GM12878 (cell line): ENCODE measurements around the gene CNNM1. TPM values are rescaled to one million over a fixed set of nuclear protein-coding genes. Genes with fewer than 3 reads are reported as not detected.

Experiments
- ATAC-seq: fragments of 200-7000 bp; cut with Tn5 transposase; 3 replicates; pipeline ENCODE4 v1.9.1; 2020; ENCODE audit warnings: mild to moderate bottlenecking, moderate library complexity
- BruUV-seq: library from RNA; stranded (reverse); fragments of 400-500 nt; replicated peaks from 2 replicates; lab custom pipeline; 2021; lab: Mats Ljungman, UMichigan
- CTCF ChIA-PET: fragments of 300-600 bp; sonication (Branson Sonifier 250); formaldehyde crosslinking; extraction: SDS; loops from one replicate; lab custom pipeline; 2021; ENCODE audit warnings: inconsistent platforms; lab: Yijun Ruan, JAX
- POLR2A ChIA-PET: fragments of 350-600 bp; formaldehyde crosslinking; extraction: SDS; loops from one replicate; lab custom pipeline; 2021; ENCODE audit warnings: inconsistent platforms; lab: Charles Lee
- RAD21 ChIA-PET: fragments of 300-600 bp; sonication (Branson Sonifier 250); formaldehyde crosslinking; loops from one replicate; lab custom pipeline; 2023; ENCODE audit warnings: antibody characterized with exemption; ENCODE audit not compliant: unreplicated experiment; lab: Charles Lee
- SMC1A ChIA-PET: fragments of 300-600 bp; sonication (Branson Sonifier 250); formaldehyde crosslinking; loops from one replicate; lab custom pipeline; 2023; ENCODE audit not compliant: unreplicated experiment, uncharacterized antibody; lab: Charles Lee
- DNase-seq: peaks from one replicate; pipeline ENCODE4 v3.0.0-alpha.2; 2011; ENCODE audit warnings: low read depth, low spot score
- FAIRE-seq: peaks from 3 replicates; lab custom pipeline; 2011; peaks lifted over from hg19 to GRCh38; lab: Jason Lieb, UNC
- H2AFZ ChIP-seq: 2 replicates; pipeline ENCODE4 v1.6.0; 2011; ENCODE audit warnings: low read depth, low read length, control low read depth; ENCODE audit not compliant: control insufficient read depth
- H3K27ac ChIP-seq: 2 replicates; pipeline ENCODE4 v1.5.1; 2011; ENCODE audit warnings: control low read depth; ENCODE audit not compliant: control insufficient read depth, insufficient read depth
- H3K27me3 ChIP-seq, 2 experiments: replicated peaks in 1 of 2; 2 replicates each; pipeline versions ENCODE4 v1.6.0 to v1.6.1; 2011; ENCODE audit warnings: low read length in 1 of 2; ENCODE audit not compliant: control insufficient read depth in 2 of 2, insufficient read depth in 2 of 2
- H3K36me3 ChIP-seq, 2 experiments: 2 replicates each; pipeline ENCODE4 v1.5.1; 2011; ENCODE audit warnings: low read length in 1 of 2; ENCODE audit not compliant: control insufficient read depth in 2 of 2, insufficient read depth in 2 of 2
- H3K4me1 ChIP-seq: 2 replicates; pipeline ENCODE4 v1.6.1; 2011; ENCODE audit warnings: mild to moderate bottlenecking, low read length, moderate library complexity, mixed read lengths; ENCODE audit not compliant: control insufficient read depth, insufficient read depth
- H3K4me2 ChIP-seq: 2 replicates; pipeline ENCODE4 v1.6.0; 2011; ENCODE audit warnings: control low read depth; ENCODE audit not compliant: control insufficient read depth, insufficient read depth
- H3K4me3 ChIP-seq: fragments of 200-600 bp; sonication (generic); 2 replicates; pipeline ENCODE4 v1.5.1; 2016
- H3K79me2 ChIP-seq: 2 replicates; pipeline ENCODE4 v1.6.0; 2011; ENCODE audit warnings: low read length; ENCODE audit not compliant: control insufficient read depth, insufficient read depth
- H3K9ac ChIP-seq: 2 replicates; pipeline ENCODE4 v1.8.0; 2011; ENCODE audit warnings: low read length, control low read depth, mixed read lengths; ENCODE audit not compliant: control insufficient read depth, insufficient read depth
- H3K9me3 ChIP-seq: replicated peaks from 3 replicates; pipeline ENCODE4 v1.5.1; 2011; ENCODE audit warnings: mild to moderate bottlenecking, low read length; ENCODE audit not compliant: control insufficient read depth, insufficient read depth
- H4K20me1 ChIP-seq: 2 replicates; pipeline ENCODE4 v1.6.0; 2011; ENCODE audit not compliant: control insufficient read depth, insufficient read depth
- BACH1 ChIP-seq: fragments of 450-650 bp; IDR thresholded peaks from 2 replicates; pipeline ENCODE4 v1.6.1; 2017; ENCODE audit warnings: mild to moderate bottlenecking, borderline replicate concordance
- CBX3 ChIP-seq: fragments of 200-600 bp; sonication (generic); IDR thresholded peaks from 2 replicates; pipeline ENCODE4 v1.6.1; 2016; ENCODE audit warnings: low read depth, borderline replicate concordance
- CHD2 ChIP-seq: IDR thresholded peaks from 2 replicates; pipeline ENCODE4 v1.6.1; 2011; ENCODE audit warnings: low read depth, low read length, improper control_type of control experiment, borderline replicate concordance
- FOXK2 ChIP-seq: fragments of 450-650 bp; IDR thresholded peaks from 2 replicates; pipeline ENCODE4 v1.6.1; 2017; ENCODE audit warnings: mild to moderate bottlenecking, moderate library complexity
- RAD51 ChIP-seq: fragments of 450-650 bp; IDR thresholded peaks from 2 replicates; pipeline ENCODE4 v1.6.1; 2016; ENCODE audit warnings: moderate library complexity, mild to moderate bottlenecking, inconsistent platforms
- SPI1 ChIP-seq: IDR thresholded peaks from 2 replicates; pipeline ENCODE4 v1.6.1; 2011; ENCODE audit warnings: low read depth, mild to moderate bottlenecking, low read length, moderate library complexity, borderline replicate concordance; ENCODE audit not compliant: insufficient read depth
- WGBS: methylation state at CpG from one replicate; pipeline ENCODE4 v1.1.6; 2016; ENCODE audit warnings: low lambda C conversion rate; ENCODE audit not compliant: insufficient replicate concordance, insufficient coverage; ENCODE audit errors: missing lambda C conversion rate; 5-methylcytosine and 5-hydroxymethylcytosine counted together
- in situ Hi-C: fragments of 300-500 bp; cut with MboI; formaldehyde crosslinking; loops from 9 replicates; pipeline ENCODE4 v1.14.3; 2018; ENCODE audit warnings: mixed read lengths
- intact Hi-C: fragments of 100-400 bp; cut with micrococcal nuclease; formaldehyde crosslinking; loops from one replicate; pipeline ENCODE4 v1.14.2; 2022; ENCODE audit not compliant: unreplicated experiment
- polyA plus RNA-seq, 11 experiments: library from polyadenylated mRNA; depleted of rRNA in 4 of 11; unstranded in 6 of 11; stranded (reverse) in 5 of 11; fragments of >200 nt; fragmentation: Nextera tagmentation in 4 of 11; fragmentation: Illumina TruSeq in 1 of 11; extraction: Ambion mirVana in 4 of 11; extraction: Trizol in 1 of 11; gene quantifications; 1 replicate in 1 of 11; 2 replicates in 10 of 11; pipeline versions ENCODE4 v1.2.1 to v1.2.3, GENCODE V29; 2011 to 2016; ENCODE audit warnings: inconsistent platforms in 2 of 11, missing spikeins in 2 of 11, low read depth in 1 of 11
- total RNA-seq, 4 experiments: library from RNA; depleted of rRNA in 3 of 4; stranded (reverse); fragments of >200 nt in 3 of 4; fragmentation: Illumina TruSeq in 1 of 4; extraction: Trizol in 1 of 4; gene quantifications; 2 replicates each; pipeline versions ENCODE4 v1.2.1 to v1.2.3, GENCODE V29; 2013 to 2021
- TF ChIP-seq, protein P1 (sequence below): IDR thresholded peaks from 2 replicates; pipeline ENCODE4 v1.6.1; 2011; ENCODE audit warnings: mild to moderate bottlenecking, low read depth, low read length, moderate library complexity; ENCODE audit not compliant: insufficient replicate concordance
- TF ChIP-seq, protein P2 (sequence below): fragments of 450-650 bp; IDR thresholded peaks from 2 replicates; pipeline ENCODE4 v1.6.1; 2018; ENCODE audit warnings: borderline replicate concordance, mild to moderate bottlenecking; ENCODE audit not compliant: partially characterized antibody
- TF ChIP-seq, protein P3 (sequence below): IDR thresholded peaks from 2 replicates; pipeline ENCODE4 v1.6.1; 2012; ENCODE audit warnings: mild to moderate bottlenecking, low read depth, low read length

CNNM1 gene
- total and polyA plus RNA-seq, 10 of the 15 experiments (the other 5 are each of a cell fraction or from before 2014, with no cell fraction given) = 0.01 TPM; not detected in 9

DNA sequence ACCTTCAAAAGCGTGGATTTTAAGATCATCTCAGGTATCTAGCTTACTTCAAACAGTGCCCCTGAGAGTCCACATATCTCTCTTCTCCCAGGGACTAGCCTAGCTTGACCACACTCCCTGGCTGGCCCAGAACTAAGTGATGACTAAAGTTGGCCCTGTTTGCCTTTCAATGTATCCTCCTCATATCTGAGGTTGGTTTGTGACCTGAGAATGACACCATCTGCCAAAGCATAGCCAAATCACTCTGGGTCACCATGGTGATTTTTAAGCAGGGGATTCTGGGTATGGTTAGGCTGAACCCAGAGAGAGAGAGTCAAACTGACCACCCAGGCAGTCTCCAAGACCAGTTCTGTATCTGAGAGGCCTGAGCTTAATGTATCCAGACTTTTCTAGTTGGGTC is 16.2 kb downstream of the CNNM1 start (continued):
- TF ChIP-seq, protein P1, sequence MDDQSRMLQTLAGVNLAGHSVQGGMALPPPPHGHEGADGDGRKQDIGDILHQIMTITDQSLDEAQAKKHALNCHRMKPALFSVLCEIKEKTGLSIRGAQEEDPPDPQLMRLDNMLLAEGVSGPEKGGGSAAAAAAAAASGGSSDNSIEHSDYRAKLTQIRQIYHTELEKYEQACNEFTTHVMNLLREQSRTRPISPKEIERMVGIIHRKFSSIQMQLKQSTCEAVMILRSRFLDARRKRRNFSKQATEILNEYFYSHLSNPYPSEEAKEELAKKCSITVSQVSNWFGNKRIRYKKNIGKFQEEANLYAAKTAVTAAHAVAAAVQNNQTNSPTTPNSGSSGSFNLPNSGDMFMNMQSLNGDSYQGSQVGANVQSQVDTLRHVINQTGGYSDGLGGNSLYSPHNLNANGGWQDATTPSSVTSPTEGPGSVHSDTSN = no peak
- TF ChIP-seq FOXK2 = no peak

DNA sequence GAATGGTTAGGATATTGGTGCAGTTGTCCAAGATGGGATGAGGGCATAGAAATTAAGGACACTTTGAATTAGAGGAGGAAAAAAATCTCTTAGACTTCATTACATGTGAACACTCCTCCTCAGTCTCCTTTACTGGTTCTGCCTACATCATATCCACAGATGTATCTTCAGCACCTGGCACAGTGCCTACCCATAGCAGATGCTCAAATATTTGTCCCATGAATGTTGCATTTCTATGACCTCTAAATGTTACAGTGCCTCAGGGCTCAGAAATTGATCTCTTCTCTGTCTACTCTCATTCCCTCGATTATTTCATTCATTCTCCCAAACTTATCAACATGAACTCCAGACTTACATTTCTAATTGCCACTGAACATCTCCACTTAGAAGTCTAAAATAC is 17.1 kb downstream of the CNNM1 start:
- no peak for TF ChIP-seq CHD2
- TF ChIP-seq, protein P2, sequence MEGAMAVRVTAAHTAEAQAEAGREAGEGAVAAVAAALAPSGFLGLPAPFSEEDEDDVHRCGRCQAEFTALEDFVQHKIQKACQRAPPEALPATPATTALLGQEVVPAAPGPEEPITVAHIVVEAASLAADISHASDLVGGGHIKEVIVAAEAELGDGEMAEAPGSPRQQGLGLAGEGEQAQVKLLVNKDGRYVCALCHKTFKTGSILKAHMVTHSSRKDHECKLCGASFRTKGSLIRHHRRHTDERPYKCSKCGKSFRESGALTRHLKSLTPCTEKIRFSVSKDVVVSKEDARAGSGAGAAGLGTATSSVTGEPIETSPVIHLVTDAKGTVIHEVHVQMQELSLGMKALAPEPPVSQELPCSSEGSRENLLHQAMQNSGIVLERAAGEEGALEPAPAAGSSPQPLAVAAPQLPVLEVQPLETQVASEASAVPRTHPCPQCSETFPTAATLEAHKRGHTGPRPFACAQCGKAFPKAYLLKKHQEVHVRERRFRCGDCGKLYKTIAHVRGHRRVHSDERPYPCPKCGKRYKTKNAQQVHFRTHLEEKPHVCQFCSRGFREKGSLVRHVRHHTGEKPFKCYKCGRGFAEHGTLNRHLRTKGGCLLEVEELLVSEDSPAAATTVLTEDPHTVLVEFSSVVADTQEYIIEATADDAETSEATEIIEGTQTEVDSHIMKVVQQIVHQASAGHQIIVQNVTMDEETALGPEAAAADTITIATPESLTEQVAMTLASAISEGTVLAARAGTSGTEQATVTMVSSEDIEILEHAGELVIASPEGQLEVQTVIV = no peak
- TF ChIP-seq BACH1 = no peak
- TF ChIP-seq RAD51 = no peak
- TF ChIP-seq, protein P3, sequence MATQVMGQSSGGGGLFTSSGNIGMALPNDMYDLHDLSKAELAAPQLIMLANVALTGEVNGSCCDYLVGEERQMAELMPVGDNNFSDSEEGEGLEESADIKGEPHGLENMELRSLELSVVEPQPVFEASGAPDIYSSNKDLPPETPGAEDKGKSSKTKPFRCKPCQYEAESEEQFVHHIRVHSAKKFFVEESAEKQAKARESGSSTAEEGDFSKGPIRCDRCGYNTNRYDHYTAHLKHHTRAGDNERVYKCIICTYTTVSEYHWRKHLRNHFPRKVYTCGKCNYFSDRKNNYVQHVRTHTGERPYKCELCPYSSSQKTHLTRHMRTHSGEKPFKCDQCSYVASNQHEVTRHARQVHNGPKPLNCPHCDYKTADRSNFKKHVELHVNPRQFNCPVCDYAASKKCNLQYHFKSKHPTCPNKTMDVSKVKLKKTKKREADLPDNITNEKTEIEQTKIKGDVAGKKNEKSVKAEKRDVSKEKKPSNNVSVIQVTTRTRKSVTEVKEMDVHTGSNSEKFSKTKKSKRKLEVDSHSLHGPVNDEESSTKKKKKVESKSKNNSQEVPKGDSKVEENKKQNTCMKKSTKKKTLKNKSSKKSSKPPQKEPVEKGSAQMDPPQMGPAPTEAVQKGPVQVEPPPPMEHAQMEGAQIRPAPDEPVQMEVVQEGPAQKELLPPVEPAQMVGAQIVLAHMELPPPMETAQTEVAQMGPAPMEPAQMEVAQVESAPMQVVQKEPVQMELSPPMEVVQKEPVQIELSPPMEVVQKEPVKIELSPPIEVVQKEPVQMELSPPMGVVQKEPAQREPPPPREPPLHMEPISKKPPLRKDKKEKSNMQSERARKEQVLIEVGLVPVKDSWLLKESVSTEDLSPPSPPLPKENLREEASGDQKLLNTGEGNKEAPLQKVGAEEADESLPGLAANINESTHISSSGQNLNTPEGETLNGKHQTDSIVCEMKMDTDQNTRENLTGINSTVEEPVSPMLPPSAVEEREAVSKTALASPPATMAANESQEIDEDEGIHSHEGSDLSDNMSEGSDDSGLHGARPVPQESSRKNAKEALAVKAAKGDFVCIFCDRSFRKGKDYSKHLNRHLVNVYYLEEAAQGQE = no peak
- TF ChIP-seq CBX3 = no peak
- no peak for TF ChIP-seq SPI1
- H4K20me1 ChIP-seq = no peaks in the 10 kb centered on the region
- ChIA-PET RAD21 (no interaction called here), CTCF (interaction anchor here (1.1 kb wide), 1 partner anchor 9 kb away, joined by 3 read pairs; no protein-coding TSS in a partner anchor), POLR2A (no interaction called here), SMC1A (no interaction called here)
- H3K27me3 ChIP-seq = no peaks in the 10 kb centered on the region
- FAIRE-seq = no peak
- H3K79me2 ChIP-seq = no peaks in the 10 kb centered on the region
- no peaks in the 10 kb centered on the region for H3K9me3 ChIP-seq
- no peak overlapping the region for H3K4me2 ChIP-seq
- no peak overlapping the region for H2AFZ ChIP-seq
- BruUV-seq = no TSS peak
- intact Hi-C loops (no loop called here), in situ Hi-C loops (no loop called here)
- H3K9ac ChIP-seq = no peak overlapping the region
- no peaks in the 10 kb centered on the region for H3K36me3 ChIP-seq
- WGBS = 12% methylated on average over 1 of the region's 1 CpG
- H3K4me3 ChIP-seq = no peak overlapping the region
- ATAC-seq = no peak
- no peak overlapping the region for H3K27ac ChIP-seq
- no peak for DNase-seq
- H3K4me1 ChIP-seq = no peaks in the 10 kb centered on the region
